Myocyte (in vitro differentiated cells): ENCODE results near the gene NGFR. TPM values are rescaled to one million over a fixed set of nuclear protein-coding genes. Genes with fewer than 3 reads are reported as not detected.

Source experiments
- DNase-seq: peaks from one replicate; pipeline ENCODE4 v3.0.0-alpha.2; 2012; ENCODE audit warnings: low read depth
- polyA plus RNA-seq: library from polyadenylated mRNA; unstranded; fragments of >200 nt; gene quantifications from one replicate; pipeline ENCODE4 v1.2.1, GENCODE V29; 2012; ENCODE audit warnings: missing spikeins
- total RNA-seq: library from RNA; depleted of rRNA; stranded (reverse); fragments of >200 nt; gene quantifications from 2 replicates; pipeline ENCODE4 v1.2.3, GENCODE V29; 2014

The NGFR gene, protein sequence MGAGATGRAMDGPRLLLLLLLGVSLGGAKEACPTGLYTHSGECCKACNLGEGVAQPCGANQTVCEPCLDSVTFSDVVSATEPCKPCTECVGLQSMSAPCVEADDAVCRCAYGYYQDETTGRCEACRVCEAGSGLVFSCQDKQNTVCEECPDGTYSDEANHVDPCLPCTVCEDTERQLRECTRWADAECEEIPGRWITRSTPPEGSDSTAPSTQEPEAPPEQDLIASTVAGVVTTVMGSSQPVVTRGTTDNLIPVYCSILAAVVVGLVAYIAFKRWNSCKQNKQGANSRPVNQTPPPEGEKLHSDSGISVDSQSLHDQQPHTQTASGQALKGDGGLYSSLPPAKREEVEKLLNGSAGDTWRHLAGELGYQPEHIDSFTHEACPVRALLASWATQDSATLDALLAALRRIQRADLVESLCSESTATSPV
- 44.7 and 113 TPM in 2 replicates for total RNA-seq
- polyA plus RNA-seq, result 53.7 TPM

DNA sequence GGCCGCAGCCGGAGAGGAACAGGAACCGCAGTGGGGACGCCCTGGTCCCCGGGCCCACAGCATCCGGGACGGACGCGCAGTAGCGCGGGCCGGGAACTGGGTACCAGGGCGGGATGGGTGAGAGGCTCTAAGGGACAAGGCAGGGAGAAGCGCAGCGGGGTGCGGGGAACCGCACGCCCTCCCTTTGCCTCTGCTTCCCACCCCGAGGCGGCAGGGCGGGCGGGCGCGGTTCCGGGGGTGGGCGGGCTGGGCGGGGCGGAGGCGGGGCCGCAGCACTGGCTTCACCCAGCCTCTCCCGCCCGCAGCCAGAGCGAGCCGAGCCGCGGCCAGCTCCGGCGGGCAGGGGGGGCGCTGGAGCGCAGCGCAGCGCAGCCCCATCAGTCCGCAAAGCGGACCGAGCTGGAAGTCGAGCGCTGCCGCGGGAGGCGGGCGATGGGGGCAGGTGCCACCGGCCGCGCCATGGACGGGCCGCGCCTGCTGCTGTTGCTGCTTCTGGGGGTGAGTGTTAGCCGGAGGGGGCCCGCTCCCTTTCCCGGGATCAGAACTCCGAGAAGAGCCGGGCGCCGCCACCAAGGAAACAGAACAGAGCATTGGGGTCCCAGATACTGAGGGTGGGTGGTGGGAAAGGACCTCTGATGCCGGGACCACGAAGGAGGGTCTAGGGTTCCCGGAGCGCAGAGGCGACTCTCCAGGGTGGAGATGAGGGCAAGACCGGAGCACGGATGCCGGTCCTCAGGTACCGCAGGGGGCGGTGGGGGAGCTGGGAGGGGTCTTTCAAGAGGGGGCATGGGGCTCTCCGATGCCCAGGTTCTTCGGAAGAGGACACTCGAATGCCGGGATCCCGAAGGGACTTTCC lies at the start of gene NGFR:
TSS of gene NGFR (plus strand) at position 308 of the 856 bp plus-strand sequence. CDS start at position 433, 125 bp downstream.
- peak; percentile 62 for DNase-seq

DNA sequence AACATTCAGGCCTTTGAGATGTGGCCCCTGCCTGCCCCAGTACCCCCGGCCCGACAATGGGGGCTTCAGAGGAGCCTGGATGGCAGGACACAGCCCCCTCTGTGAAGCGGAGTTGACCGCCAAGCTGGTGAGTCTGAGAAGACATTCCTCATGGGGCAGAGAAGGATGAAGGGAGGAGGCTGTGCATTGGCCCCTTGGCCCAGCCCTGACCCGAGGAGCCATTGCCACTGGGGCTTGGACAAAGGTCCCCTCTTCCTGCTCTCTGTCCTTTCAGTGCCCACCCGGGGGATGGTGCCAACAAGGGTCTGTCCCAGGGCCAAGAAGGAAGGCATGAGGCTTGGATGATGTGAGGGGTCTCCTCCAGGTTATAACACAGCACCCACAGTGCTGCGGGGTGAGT lies 49.5 kb upstream of the NGFR start:
- no peak for DNase-seq

DNA sequence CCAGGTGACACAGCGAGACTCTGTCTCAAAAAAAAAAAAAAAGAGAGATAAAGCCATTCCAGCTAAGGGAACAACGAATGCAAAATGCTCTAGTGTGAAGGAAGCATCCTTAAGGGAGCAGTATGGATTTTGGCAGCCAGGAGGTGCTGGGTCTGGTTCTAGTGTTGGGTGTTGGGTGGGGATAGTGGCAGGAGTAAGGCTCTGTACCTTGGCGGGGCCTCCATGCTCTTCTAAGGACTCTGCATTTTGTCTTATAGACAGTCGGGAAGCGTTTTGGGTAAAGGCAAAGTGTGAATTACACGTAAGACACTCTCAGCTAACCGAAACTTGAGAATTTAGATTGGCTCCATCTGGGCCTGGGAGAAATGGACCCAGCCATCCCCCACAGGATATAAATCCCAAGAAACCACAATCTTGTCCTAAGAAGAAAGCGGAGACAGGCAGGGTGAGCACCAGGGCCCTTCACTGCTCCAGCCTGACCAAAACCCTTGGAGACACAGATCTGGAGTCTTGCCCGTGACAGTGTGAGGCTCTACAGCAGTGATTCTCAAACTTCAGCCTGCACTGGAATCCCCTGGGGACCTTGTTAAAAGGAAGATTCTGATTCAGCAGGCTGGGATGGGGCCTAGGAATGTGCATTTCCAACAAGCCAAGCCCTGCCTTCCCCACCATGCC lies 47.3 kb upstream of the NGFR start:
- DNase-seq, result peak; percentile 60

DNA sequence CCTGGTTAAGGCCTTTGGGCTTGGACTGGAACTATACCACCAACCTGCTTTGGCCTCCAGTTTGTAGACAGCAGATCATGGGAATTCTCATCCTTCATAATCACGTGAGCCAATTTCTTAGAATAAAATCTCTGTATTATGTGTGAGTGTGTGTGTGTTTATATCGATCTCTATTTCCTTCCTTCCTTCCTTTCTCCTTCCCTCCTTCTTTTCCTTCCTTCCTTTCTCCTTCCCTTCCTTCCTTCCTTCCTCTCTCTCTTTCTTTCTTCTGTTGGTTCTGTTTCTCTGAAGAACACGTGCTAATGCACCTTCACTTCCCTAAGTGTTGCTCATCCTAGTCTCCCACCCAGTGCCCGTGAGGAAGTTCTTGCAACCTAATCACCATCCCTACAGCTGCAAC lies 44.9 kb upstream of the NGFR start:
- no peak for DNase-seq

DNA sequence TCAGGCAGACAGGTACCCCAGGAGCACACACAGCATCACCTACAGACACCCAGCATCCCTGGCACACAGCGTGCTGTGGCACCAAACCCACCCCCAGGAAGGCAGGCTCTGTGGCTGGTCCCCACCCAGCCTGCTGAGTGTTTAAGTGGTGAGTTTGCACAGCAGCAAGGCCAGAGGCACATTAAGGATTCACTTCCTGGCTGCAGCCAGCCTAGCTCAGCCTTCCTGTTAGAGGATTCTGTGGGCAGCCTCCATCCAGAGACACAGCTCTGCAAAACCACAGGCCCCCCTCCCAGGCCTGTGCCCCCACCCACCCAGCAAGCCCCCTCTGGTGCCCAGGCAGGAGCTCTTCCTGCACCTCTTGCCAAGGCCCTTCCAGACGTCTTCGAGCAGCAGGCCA lies 44.4 kb upstream of the NGFR start:
- peak; percentile 34 for DNase-seq

DNA sequence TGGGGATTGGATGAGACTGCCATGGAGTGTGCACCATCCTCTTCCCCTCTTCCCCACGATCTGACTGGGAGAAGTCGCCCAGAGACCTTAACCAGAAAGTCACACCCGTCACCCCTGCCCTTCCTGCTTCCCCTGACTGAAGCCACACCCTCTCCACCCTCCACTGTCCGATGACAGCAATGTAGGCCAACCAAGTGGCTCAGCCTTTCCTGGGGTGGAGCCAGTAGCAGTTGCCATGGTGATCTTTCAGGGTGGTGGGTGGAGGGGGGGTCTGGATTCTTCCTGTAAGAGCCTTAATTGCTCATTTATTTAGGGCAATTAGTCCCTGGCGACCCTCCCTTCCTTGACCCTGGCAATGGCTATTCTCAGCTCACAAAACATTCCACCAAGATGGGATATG lies 42.9 kb upstream of the NGFR start:
- no peak for DNase-seq

DNA sequence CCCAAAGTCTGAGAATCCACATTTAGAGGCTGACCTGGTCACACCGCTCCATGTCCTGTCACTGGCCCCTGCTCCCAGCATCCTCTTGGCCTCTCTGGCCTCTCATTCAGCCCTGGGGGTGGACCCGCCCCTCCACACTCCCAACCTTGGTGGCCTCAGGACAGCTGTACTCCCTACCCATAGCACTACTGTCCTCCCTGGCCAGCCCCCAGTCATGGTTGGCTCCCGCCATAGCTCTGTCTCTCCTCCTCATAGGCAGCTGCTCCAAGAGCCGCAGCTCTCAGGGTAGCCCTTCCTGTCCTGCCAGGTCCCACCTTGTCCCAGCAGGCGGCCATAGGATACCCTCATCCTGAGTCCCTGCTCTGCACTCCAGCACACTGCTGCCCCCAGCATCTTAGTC lies 42.4 kb upstream of the NGFR start:
- peak; percentile 23 for DNase-seq

DNA sequence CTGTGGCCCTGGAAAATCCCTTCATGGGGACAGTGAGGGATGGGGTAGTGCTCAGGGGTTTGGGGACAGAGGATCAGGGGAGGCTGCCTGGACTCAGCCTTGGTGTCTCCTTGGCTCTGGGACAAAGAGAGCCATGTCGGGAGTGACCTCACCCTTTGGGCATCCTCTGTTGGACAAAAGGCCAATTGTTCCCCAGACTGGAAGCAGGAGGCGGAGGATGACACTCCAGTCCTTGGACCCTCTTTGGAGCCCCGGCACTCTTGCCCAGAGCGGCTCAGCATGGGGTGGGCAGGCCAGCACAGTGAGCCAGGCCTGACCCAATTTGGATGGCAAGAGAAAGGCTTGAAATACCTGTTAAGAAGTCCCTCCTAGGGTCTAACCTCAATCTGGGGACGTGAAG lies 41.0 kb upstream of the NGFR start:
- peak; percentile 62 for DNase-seq

DNA sequence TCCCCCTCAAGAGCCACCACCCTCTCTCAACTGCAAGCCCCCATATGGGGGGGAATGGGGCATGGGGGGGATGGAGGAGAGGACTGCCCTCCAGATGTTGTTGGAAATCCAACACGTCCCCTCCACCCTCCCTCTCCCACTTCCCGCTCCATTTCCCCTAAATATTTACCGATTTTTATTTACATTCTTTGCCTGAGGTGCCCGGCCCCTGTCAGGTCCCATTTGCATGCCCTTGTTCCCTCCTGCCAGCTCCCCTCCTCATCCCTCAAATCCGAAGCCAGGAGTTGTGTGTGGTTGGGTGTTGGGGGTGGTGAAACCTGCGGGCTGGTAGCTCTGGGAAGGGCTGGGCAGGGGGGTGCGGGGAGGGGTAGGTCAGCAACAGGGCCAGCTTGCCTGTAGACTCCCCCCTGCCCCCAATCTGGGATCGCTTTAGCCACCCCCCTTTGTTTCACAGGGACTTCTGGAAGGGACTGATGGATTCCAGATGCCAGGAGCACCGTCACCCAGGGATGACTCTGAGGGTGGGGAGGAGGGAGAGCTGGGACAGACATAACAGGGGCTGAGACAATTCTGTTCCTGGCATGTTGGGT lies 39.7 kb upstream of the NGFR start:
- DNase-seq, result no peak

DNA sequence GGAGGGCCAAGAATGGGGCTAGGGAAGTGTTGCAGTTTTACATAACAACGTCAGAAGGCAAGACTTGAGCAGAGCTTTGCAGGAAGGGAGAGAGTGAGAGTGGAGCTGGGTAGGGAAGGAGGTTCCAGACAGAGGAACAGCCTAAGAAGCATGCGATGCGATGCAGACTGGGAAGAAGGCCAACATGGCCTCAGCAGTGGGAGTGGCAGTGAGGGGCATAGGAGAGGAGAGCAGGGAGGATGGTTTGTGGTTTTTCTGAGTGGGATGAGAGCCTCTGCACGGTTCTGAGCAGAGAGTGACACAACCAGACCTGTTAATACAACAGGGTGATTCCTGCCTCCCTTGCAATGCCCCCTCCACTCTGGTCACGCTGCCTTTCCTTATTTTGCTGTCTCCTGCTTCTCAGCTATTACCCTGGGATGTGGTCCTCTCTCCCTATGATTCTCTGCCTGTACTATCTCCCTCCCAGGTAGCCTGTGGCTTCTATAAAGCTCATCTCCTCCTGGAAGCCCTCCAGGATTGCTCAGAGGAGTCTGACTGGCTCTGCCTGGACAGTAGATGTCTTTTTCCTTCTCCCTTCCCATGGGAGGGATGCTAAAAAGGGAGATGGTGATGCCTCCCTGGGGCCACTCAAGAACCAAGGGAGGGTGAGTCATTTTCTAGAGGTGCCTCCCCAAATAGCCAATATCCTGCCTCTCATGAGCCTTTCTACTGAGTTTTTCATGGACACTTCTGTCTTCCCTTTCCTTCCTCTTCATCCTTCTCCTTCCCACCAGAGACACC lies 38.7 kb upstream of the NGFR start:
- peak; percentile 92 for DNase-seq

DNA sequence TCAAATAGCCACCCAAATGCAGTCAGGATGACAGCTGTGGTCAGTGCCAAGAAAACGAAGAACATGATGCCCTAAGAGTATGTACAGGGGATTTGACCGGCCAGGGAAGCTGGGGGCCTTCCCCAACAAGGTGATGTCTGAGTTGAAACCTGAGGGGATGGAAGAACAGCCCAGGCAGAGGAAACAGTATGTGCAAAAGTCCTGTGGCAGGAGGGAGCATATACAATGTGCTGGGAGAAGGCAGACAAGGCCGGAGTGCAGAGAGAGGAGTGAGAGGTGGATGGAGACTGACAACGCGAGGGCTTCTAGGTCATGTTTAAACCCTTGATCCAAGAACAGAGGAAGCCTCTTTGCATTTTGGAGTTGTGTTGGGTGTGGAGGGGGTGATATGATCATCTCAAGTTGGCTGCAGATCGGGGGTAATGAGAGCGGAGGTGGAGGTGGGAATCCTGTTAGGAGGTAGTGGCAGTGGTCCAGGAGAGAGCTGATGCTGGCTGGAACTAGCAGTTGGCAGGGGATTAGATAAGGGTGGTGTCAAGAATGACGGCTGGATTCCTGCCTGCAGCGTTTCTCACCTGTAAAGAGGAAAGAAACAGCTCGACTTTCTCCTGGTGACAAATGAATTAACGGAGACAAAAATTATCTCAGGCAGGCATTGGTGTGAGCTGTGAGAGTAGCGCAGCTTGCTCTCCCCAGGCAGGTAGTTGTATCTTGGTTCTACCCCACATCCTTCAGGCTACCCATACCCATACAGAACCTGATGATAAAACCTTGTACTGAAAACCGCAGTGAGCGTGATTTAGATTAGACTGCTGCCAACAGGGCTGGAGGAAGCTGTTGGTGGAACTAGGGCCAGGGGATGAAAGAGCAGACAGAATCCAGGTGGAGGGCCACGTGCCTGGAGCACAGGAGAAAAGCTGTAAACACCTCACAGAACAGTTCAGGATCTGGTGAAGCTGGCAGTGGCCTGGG lies 37.2 kb upstream of the NGFR start:
- no peak for DNase-seq

DNA sequence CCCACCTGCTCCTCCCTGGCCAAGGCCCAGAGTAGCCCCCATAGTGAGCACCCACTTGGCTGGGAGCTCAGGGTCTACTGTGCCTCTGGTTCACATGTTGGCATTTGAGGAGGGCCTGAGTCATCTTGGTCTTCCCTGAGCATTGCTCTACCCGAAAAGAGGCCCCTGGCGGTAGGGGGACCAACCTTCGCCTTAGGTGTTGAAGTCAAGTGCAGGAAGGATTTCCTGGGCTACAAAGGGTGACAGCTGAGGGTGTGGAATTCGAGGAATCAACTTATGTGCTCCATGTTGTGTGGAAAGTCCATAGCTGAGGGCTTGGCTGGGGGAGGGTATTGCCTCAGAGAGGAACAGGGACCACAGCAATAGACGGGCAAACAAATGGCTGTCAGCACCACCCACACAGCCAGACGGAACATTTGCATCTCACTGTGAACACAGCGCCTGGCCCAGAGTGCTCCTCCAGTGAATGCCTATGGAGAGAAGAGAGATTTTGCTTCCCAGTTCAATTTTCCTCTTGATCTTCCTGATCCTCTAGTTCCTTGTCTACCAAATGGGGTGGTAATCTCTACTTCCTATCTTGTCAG lies 35.6 kb upstream of the NGFR start:
- DNase-seq, result no peak

DNA sequence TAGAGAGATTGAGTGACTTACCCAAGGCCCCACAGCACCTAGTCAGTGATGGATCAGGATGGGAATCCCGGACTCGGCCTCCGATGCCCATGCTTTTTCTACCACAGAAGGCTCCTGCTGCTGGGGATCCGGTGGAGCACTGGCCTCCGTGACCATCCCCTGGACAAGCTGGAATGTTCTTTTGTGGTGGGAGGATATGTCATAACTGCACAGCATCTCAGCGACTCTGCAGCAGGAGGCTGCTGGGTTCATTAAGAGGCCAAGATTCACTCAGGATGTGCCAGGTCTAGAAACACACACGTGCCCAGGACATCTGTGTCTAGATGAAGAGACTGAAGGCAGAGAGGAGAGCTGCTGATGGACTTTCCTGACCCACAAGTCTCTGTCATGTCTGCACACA lies 34.7 kb upstream of the NGFR start:
- no peak for DNase-seq

DNA sequence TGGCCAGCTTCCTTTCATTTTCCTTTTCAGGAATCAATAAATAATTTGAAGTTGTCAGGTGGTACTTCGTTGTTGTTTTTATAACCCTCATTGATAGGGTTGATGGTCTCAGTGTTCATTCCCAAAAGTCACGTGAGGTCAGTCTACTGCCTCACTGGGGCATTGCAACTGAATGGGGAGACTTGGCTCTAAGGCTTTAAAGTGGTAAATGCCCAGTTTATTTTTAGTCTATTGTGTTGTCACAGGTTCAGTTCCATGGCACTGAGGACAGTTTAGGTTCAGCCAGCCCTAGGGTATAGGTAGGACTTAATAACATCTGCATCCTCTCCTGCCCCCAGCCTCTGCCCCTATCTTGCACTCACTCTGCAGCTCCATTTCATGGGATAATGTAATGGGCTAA lies 33.5 kb upstream of the NGFR start:
- no peak for DNase-seq

DNA sequence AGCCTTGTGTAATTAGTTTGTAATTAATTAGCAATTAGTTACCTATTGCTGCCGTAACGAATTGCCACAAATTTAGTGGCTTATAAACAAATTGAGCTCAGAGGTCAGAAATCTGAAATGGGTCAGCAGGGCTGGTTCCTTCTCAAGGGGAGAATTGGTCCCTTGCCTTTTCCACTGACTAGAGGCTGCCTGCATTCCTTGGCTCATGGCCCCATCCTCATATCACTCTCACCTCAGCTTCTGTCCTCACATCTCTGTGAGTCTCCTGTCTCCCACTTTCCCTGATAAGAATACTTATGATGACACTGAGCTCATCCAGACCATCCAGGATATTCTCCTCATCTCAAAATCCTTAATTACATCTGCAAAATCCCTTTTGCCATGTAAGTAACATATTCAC lies 31.0 kb upstream of the NGFR start:
- DNase-seq, result no peak

DNA sequence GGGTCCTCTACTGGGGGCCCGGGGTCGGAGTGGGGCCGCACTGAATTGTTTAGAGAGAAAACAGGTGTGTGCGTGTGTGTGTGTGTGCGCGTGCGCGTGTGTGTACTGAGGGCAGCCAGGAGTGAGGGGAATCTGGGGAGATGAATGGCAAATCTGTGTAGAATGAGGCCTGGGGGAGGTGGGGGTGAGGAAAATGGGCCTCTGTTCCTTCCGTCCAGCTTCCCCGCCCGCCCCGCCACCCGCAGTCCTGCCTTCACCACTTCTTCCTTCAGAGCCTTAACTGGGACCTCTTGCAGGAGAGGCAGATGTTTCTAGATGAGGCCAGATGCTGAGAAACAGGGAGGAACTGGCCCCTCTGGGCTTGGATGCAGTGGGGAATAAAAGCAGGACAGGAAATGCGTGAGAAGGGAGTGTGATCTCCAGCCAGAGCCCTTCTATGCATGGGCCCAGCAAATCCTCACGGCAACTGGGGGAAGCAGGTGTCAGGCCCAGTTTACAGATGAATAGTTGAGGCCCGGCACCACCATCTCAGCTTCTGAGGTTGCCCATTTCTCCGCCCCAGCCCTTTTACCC lies 29.7 kb upstream of the NGFR start:
- DNase-seq, result no peak

DNA sequence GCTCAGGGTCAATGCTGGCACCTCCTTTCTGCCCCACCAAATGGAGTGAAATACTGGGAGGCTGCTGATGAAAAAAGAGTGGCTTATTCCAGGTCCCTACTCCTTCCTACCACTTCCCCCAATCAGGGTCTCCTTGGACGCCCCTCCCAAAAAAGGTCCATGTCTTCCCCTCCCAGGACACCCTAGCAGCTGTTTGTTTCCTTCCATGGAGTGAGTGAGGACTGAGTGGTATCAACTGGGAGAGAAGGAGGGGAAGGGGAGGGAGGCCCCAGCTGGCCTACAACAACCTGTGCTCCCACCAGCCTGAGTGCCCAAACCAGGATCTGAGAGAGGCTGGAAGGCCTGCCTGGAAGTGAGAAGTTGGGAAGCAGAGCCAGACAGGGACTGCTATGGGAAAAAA lies 28.7 kb upstream of the NGFR start:
- DNase-seq, result no peak

DNA sequence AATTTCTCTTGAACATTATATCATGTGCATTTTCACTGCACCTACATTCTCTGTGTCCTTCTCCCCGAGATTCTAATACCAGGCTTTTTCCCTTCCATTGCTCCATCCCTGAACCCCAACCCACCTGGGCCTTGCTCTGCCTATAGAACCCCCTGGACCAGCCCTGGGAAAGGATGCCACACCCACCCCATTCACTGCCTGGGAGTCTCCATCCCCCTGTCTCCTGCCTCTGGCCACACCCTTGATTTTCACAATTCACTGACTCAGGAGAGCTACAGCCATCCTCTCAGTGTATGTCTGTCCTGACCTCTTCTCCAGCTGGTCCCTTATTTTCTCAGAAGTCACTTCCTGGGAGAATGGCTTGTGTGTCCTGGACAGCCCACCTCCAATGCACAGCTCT lies 27.9 kb upstream of the NGFR start:
- DNase-seq, result no peak
